SK-N-SH treated with all-trans-retinoic acid at 6 μM for 48 hours (cell line): ENCODE results near the gene ICAM3.

Experiments used
- ATAC-seq: fragments of 200-7000 bp; cut with Tn5 transposase; 3 replicates; pipeline ENCODE4 v1.9.1; 2020; ENCODE audit warnings: mild to moderate bottlenecking, moderate library complexity
- ARNTL ChIP-seq: fragments of 450-650 bp; formaldehyde crosslinking; IDR thresholded peaks from 2 replicates; pipeline ENCODE4 v1.5.0; 2020; ENCODE audit warnings: low read depth, mild to moderate bottlenecking, moderate library complexity, borderline replicate concordance
- BACH2 ChIP-seq: fragments of 250-450 bp; sonication (Bioruptor Pico); IDR thresholded peaks from 2 replicates; pipeline ENCODE4 v1.9.0; 2021; ENCODE audit warnings: mild to moderate bottlenecking, borderline replicate concordance
- CSDC2 ChIP-seq: fragments of 250-450 bp; sonication (Bioruptor Pico); IDR thresholded peaks from 2 replicates; pipeline ENCODE4 v1.5.0; 2020; ENCODE audit warnings: mild to moderate bottlenecking, moderate library complexity
- CSRNP3 ChIP-seq: fragments of 250-450 bp; sonication (Bioruptor Pico); IDR thresholded peaks from 2 replicates; pipeline ENCODE4 v1.5.1; 2021; ENCODE audit warnings: mild to moderate bottlenecking, moderate library complexity
- ESRRG ChIP-seq: fragments of 250-450 bp; sonication (Bioruptor Pico); IDR thresholded peaks from 2 replicates; pipeline ENCODE4 v1.6.1; 2021; ENCODE audit warnings: mild to moderate bottlenecking
- GLIS3 ChIP-seq: fragments of 250-450 bp; sonication (Bioruptor Pico); IDR thresholded peaks from 2 replicates; pipeline ENCODE4 v1.5.0; 2020; ENCODE audit warnings: mild to moderate bottlenecking, moderate library complexity
- ISL1 ChIP-seq: fragments of 250-450 bp; sonication (Bioruptor Pico); IDR thresholded peaks from 2 replicates; pipeline ENCODE4 v2.1.2; 2022; ENCODE audit warnings: mild to moderate bottlenecking, moderate library complexity
- OSR1 ChIP-seq: fragments of 250-450 bp; sonication (Bioruptor Pico); IDR thresholded peaks from 2 replicates; pipeline ENCODE4 v1.8.0; 2022; ENCODE audit warnings: moderate library complexity, mild to moderate bottlenecking, inconsistent platforms
- PATZ1 ChIP-seq: fragments of 250-450 bp; sonication (Bioruptor Pico); IDR thresholded peaks from 2 replicates; pipeline ENCODE4 v1.8.0; 2020; ENCODE audit warnings: mild to moderate bottlenecking, moderate library complexity, borderline replicate concordance
- PPARA ChIP-seq: fragments of 250-450 bp; sonication (Bioruptor Pico); IDR thresholded peaks from 2 replicates; pipeline ENCODE4 v1.5.0; 2020; ENCODE audit warnings: mild to moderate bottlenecking, borderline replicate concordance
- RARB ChIP-seq: fragments of 250-450 bp; sonication (Bioruptor Pico); IDR thresholded peaks from 2 replicates; pipeline ENCODE4 v1.8.0; 2021; ENCODE audit warnings: mild to moderate bottlenecking, moderate library complexity
- SNAI2 ChIP-seq: fragments of 250-450 bp; sonication (Bioruptor Pico); IDR thresholded peaks from 2 replicates; pipeline ENCODE4 v1.5.0; 2020; ENCODE audit warnings: mild to moderate bottlenecking, moderate library complexity
- TCF4 ChIP-seq: fragments of 250-450 bp; sonication (Bioruptor Pico); IDR thresholded peaks from 2 replicates; pipeline ENCODE4 v1.8.0; 2021; ENCODE audit warnings: mild to moderate bottlenecking, moderate library complexity, borderline replicate concordance
- TOX ChIP-seq: fragments of 250-450 bp; sonication (Bioruptor Pico); IDR thresholded peaks from 2 replicates; pipeline ENCODE4 v1.8.0; 2021; ENCODE audit warnings: mild to moderate bottlenecking, moderate library complexity, borderline replicate concordance
- ZC3H10 ChIP-seq: fragments of 250-450 bp; sonication (Bioruptor Pico); IDR thresholded peaks from 2 replicates; pipeline ENCODE4 v1.5.1; 2021; ENCODE audit warnings: mild to moderate bottlenecking, moderate library complexity
- ZFP3 ChIP-seq: fragments of 250-450 bp; sonication (Bioruptor Pico); IDR thresholded peaks from 2 replicates; pipeline ENCODE4 v1.5.0; 2020; ENCODE audit warnings: mild to moderate bottlenecking, moderate library complexity
- ZFP30 ChIP-seq: fragments of 450-650 bp; formaldehyde crosslinking; IDR thresholded peaks from 2 replicates; pipeline ENCODE4 v1.5.0; 2022; ENCODE audit warnings: mild to moderate bottlenecking, moderate library complexity
- ZNF565 ChIP-seq: fragments of 450-650 bp; formaldehyde crosslinking; conservative IDR thresholded peaks from 2 replicates; pipeline ENCODE4 v1.5.0; 2020; ENCODE audit warnings: low read depth, mild to moderate bottlenecking, moderate library complexity
- ZNF70 ChIP-seq: fragments of 450-650 bp; formaldehyde crosslinking; IDR thresholded peaks from 2 replicates; pipeline ENCODE4 v1.5.0; 2020; ENCODE audit warnings: mild to moderate bottlenecking, moderate library complexity
- TF ChIP-seq, protein P1 (sequence below): fragments of 250-450 bp; sonication (Bioruptor Pico); IDR thresholded peaks from 2 replicates; pipeline ENCODE4 v1.5.0; 2020; ENCODE audit warnings: mild to moderate bottlenecking, moderate library complexity
- TF ChIP-seq, protein P2 (sequence below): fragments of 250-450 bp; sonication (Bioruptor Pico); IDR thresholded peaks from 2 replicates; pipeline ENCODE4 v1.5.1; 2020; ENCODE audit warnings: low read depth, mild to moderate bottlenecking, moderate library complexity
- TF ChIP-seq, protein P3 (sequence below): fragments of 250-450 bp; sonication (Bioruptor Pico); IDR thresholded peaks from 2 replicates; pipeline ENCODE4 v1.8.0; 2021; ENCODE audit warnings: low read depth, mild to moderate bottlenecking, moderate library complexity, borderline replicate concordance

The ICAM3 gene

DNA sequence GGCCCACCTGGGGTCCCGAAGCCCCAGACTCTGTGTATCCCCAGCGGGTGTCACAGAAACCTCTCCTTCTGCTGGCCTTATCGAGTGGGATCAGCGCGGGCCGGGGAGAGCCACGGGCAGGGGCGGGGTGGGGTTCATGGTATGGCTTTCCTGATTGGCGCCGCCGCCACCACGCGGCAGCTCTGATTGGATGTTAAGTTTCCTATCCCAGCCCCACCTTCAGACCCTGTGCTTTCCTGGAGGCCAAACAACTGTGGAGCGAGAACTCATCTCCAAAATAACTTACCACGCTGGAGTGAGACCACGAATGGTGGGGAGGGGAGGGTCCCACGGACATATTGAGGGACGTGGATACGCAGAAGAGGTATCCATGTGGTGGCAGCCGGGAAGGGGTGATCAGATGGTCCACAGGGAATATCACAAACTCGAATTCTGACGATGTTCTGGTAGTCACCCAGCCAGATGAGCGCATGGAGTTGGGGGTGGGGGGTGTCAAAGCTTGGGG is 50.7 kb downstream of the ICAM3 start:
- ATAC-seq, result peak; percentile 68
- TF ChIP-seq ZFP30 (CRISPR knock-in tag), result no peak
- no peak for TF ChIP-seq ISL1 (CRISPR knock-in tag)
- TF ChIP-seq OSR1 (CRISPR knock-in tag), result no peak
- TF ChIP-seq ZNF70 (CRISPR knock-in tag), result no peak
- TF ChIP-seq GLIS3 (CRISPR knock-in tag), result no peak
- TF ChIP-seq TCF4 (CRISPR knock-in tag), result no peak
- TF ChIP-seq ZFP3 (CRISPR knock-in tag), result no peak
- TF ChIP-seq RARB (CRISPR knock-in tag), result no peak
- no peak for TF ChIP-seq PATZ1
- no peak for TF ChIP-seq PPARA (CRISPR knock-in tag)
- TF ChIP-seq, protein P1, sequence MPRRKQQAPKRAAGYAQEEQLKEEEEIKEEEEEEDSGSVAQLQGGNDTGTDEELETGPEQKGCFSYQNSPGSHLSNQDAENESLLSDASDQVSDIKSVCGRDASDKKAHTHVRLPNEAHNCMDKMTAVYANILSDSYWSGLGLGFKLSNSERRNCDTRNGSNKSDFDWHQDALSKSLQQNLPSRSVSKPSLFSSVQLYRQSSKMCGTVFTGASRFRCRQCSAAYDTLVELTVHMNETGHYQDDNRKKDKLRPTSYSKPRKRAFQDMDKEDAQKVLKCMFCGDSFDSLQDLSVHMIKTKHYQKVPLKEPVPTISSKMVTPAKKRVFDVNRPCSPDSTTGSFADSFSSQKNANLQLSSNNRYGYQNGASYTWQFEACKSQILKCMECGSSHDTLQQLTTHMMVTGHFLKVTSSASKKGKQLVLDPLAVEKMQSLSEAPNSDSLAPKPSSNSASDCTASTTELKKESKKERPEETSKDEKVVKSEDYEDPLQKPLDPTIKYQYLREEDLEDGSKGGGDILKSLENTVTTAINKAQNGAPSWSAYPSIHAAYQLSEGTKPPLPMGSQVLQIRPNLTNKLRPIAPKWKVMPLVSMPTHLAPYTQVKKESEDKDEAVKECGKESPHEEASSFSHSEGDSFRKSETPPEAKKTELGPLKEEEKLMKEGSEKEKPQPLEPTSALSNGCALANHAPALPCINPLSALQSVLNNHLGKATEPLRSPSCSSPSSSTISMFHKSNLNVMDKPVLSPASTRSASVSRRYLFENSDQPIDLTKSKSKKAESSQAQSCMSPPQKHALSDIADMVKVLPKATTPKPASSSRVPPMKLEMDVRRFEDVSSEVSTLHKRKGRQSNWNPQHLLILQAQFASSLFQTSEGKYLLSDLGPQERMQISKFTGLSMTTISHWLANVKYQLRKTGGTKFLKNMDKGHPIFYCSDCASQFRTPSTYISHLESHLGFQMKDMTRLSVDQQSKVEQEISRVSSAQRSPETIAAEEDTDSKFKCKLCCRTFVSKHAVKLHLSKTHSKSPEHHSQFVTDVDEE (CRISPR knock-in tag), result no peak
- no peak for TF ChIP-seq ESRRG (CRISPR knock-in tag)
- TF ChIP-seq, protein P2, sequence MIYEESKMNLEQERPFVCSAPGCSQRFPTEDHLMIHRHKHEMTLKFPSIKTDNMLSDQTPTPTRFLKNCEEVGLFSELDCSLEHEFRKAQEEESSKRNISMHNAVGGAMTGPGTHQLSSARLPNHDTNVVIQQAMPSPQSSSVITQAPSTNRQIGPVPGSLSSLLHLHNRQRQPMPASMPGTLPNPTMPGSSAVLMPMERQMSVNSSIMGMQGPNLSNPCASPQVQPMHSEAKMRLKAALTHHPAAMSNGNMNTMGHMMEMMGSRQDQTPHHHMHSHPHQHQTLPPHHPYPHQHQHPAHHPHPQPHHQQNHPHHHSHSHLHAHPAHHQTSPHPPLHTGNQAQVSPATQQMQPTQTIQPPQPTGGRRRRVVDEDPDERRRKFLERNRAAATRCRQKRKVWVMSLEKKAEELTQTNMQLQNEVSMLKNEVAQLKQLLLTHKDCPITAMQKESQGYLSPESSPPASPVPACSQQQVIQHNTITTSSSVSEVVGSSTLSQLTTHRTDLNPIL (CRISPR knock-in tag), result no peak
- TF ChIP-seq, protein P3, sequence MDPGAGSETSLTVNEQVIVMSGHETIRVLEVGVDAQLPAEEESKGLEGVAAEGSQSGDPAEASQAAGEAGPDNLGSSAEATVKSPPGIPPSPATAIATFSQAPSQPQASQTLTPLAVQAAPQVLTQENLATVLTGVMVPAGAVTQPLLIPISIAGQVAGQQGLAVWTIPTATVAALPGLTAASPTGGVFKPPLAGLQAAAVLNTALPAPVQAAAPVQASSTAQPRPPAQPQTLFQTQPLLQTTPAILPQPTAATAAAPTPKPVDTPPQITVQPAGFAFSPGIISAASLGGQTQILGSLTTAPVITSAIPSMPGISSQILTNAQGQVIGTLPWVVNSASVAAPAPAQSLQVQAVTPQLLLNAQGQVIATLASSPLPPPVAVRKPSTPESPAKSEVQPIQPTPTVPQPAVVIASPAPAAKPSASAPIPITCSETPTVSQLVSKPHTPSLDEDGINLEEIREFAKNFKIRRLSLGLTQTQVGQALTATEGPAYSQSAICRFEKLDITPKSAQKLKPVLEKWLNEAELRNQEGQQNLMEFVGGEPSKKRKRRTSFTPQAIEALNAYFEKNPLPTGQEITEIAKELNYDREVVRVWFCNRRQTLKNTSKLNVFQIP, result no peak
- TF ChIP-seq ARNTL (CRISPR knock-in tag), result no peak
- TF ChIP-seq TOX (CRISPR knock-in tag), result no peak
- no peak for TF ChIP-seq ZNF565 (CRISPR knock-in tag)
- no peak for TF ChIP-seq ZC3H10 (CRISPR knock-in tag)
- no peak for TF ChIP-seq CSRNP3 (CRISPR knock-in tag)
- no peak for TF ChIP-seq SNAI2
- TF ChIP-seq, all 23 proteins: peak for 0

DNA sequence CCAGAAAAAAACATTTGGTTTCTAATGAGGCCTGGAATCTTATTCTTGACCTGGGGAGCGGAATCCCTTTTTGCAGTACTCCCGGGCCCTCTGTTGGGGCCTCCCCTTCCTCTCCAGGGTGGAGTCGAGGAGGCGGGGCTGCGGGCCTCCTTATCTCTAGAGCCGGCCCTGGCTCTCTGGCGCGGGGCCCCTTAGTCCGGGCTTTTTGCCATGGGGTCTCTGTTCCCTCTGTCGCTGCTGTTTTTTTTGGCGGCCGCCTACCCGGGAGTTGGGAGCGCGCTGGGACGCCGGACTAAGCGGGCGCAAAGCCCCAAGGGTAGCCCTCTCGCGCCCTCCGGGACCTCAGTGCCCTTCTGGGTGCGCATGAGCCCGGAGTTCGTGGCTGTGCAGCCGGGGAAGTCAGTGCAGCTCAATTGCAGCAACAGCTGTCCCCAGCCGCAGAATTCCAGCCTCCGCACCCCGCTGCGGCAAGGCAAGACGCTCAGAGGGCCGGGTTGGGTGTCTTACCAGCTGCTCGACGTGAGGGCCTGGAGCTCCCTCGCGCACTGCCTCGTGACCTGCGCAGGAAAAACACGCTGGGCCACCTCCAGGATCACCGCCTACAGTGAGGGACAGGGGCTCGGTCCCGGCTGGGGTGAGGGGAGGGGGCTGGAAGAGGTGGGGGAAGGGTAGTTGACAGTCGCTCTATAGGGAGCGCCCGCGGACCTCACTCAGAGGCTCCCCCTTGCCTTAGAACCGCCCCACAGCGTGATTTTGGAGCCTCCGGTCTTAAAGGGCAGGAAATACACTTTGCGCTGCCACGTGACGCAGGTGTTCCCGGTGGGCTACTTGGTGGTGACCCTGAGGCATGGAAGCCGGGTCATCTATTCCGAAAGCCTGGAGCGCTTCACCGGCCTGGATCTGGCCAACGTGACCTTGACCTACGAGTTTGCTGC is 52.4 kb downstream of the ICAM3 start, which contains the start of gene ICAM4:
Gene ICAM4, plus strand, starts transcription at position 153 of the 935 bp plus-strand sequence. Its CDS starts 58 bp downstream, at position 211.
- TF ChIP-seq GLIS3 (CRISPR knock-in tag) (no peak), PPARA (CRISPR knock-in tag) (no peak), RARB (CRISPR knock-in tag) (no peak), BACH2 (CRISPR knock-in tag) (no peak), CSDC2 (no peak), TCF4 (CRISPR knock-in tag) (no peak), ZNF70 (CRISPR knock-in tag) (no peak), PATZ1 (no peak), ZFP30 (CRISPR knock-in tag) (no peak), ISL1 (CRISPR knock-in tag) (no peak), ESRRG (CRISPR knock-in tag) (no peak)
- TF ChIP-seq, protein P2 (CRISPR knock-in tag), result no peak
- no peak for ATAC-seq
